ENCODE measurements around the gene L3MBTL3. TPM values are rescaled to one million over a fixed set of nuclear protein-coding genes. Genes with fewer than 3 reads are reported as not detected.

Gene L3MBTL3
- total and polyA plus RNA-seq, 7 donors: 2.1 to 10.4 (median 4.2) TPM

GRCh38 chr6:130070326-130070725, 51.9 kb downstream of the L3MBTL3 start:
- 91 to 94% methylated on average over 2 of the region's 2 CpGs for WGBS, 2 donors
- H3K4me3 ChIP-seq: no peak overlapping the region
- no peaks in the 10 kb centered on the region for H3K27me3 ChIP-seq
- H3K27ac ChIP-seq: no peak overlapping the region
- DNase-seq: no peak
- intact Hi-C loops (cut with DNase I): no loop called here
- no peaks in the 10 kb centered on the region for H3K9me3 ChIP-seq
- no peaks in the 10 kb centered on the region for H3K36me3 ChIP-seq
- H3K4me1 ChIP-seq: no peaks in the 10 kb centered on the region
- TF ChIP-seq EP300 (IDR thresholded peaks at IDR 0.05): no peak
- no peak for TF ChIP-seq POLR2A (IDR thresholded peaks at IDR 0.05)
- TF ChIP-seq, protein P1, sequence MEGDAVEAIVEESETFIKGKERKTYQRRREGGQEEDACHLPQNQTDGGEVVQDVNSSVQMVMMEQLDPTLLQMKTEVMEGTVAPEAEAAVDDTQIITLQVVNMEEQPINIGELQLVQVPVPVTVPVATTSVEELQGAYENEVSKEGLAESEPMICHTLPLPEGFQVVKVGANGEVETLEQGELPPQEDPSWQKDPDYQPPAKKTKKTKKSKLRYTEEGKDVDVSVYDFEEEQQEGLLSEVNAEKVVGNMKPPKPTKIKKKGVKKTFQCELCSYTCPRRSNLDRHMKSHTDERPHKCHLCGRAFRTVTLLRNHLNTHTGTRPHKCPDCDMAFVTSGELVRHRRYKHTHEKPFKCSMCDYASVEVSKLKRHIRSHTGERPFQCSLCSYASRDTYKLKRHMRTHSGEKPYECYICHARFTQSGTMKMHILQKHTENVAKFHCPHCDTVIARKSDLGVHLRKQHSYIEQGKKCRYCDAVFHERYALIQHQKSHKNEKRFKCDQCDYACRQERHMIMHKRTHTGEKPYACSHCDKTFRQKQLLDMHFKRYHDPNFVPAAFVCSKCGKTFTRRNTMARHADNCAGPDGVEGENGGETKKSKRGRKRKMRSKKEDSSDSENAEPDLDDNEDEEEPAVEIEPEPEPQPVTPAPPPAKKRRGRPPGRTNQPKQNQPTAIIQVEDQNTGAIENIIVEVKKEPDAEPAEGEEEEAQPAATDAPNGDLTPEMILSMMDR (IDR thresholded peaks at IDR 0.05): no peak
- no peak for TF ChIP-seq POLR2AphosphoS5 (IDR thresholded peaks at IDR 0.05)

DNA sequence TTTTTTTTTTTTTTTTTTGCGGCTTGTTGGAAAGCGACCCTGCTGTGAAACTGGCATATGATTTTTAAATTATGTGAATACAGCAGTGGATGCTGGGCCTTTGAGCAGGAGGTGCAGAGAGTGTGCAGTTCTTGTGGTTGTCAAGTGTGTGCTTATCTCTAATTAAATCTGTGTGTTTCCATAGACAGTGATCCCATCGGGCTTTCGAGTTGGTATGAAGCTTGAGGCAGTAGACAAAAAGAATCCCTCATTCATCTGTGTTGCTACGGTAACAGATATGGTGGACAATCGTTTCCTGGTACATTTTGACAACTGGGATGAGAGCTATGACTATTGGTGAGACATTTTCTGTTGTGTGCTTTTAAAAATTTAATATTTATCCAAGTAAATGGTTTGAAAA, 52.4 kb downstream of the L3MBTL3 start:
- intact Hi-C loops (cut with DNase I): no loop called here
- Histone ChIP-seq H3K4me3 (no peak overlapping the region), H3K36me3 (no peaks in the 10 kb centered on the region), H3K4me1 (peaks cover 0 to 4% (median 0%) of the 10 kb centered on the region in 4 donors), H3K27me3 (no peaks in the 10 kb centered on the region), H3K9me3 (no peaks in the 10 kb centered on the region), H3K27ac (no peak overlapping the region)
- TF ChIP-seq EP300 (IDR thresholded peaks at IDR 0.05): no peak
- WGBS, 2 donors: 82 to 90% methylated on average over 6 of the region's 6 CpGs
- no peak for DNase-seq

DNA sequence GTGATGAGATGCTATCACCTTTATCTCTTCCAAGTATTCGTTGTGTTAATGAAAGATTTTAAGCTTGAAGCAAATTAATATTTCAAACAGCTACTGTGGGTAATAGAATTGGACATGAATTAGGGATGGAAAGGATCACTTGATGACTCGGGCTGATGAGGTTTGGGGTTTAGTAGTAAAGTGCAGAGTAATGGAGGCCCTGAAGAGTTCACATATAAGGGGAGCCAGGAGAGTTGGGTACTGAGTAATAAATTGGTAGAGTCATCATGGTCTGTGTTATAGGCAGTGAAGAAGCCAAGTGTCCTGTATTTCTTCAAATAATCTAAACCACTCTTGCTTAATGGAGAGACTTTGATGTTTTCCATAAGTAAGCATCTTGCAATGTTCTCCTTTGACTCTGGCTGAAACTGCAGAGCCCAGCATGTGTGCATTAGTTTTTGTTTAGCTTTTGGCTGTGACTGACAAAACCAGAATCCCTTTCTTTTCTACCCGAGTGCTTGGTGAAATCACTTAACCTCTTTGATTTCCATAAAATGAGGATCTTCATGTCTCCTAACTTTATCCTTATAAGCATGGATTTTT, 57.6 kb downstream of the L3MBTL3 start:
- TF ChIP-seq POLR2AphosphoS5 (IDR thresholded peaks at IDR 0.05) (no peak), EP300 (IDR thresholded peaks at IDR 0.05) (no peak), POLR2A (IDR thresholded peaks at IDR 0.05) (no peak)
- TF ChIP-seq, protein P1 (IDR thresholded peaks at IDR 0.05): no peak
- WGBS, 2 donors: 82 to 86% methylated on average over 3 of the region's 3 CpGs

DNA sequence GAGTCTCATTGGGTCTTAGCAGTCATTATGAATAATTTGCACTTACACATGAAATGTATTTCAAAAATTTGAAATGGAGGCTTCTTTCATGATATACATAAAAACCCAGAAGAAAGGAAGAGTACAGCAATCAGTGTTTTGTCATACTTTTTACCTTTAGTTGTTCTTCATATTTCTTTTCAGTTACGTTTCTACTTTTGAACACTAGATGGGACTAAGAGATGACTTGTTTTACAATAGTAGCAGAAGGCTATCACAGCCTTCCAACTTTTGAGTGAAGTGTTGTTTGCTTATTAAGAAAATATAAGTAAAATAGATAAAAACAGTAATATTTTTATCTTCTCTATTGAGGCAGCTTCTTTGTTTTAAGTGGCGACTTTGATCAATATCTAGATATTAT, 58.1 kb downstream of the L3MBTL3 start:
- TF ChIP-seq, protein P1 (IDR thresholded peaks at IDR 0.05): no peak
- TF ChIP-seq POLR2A (IDR thresholded peaks at IDR 0.05): no peak
- TF ChIP-seq POLR2AphosphoS5 (IDR thresholded peaks at IDR 0.05): no peak
- no peak for TF ChIP-seq EP300 (IDR thresholded peaks at IDR 0.05)
- Histone ChIP-seq H3K4me1 (peaks cover 0 to 9% (median 0%) of the 10 kb centered on the region in 4 donors), H3K27ac (no peak overlapping the region), H3K4me3 (no peak overlapping the region), H3K27me3 (no peaks in the 10 kb centered on the region), H3K9me3 (no peaks in the 10 kb centered on the region), H3K36me3 (peaks cover 0 to 8% (median 0%) of the 10 kb centered on the region in 4 donors)
- intact Hi-C loops (cut with DNase I): no loop called here
- 63 to 86% methylated on average over 2 of the region's 2 CpGs for WGBS, 2 donors
- no peak for DNase-seq

More for the DNA sequence above, 57.6 kb downstream of the L3MBTL3 start:
- no peaks in the 10 kb centered on the region for H3K27me3 ChIP-seq
- no peaks in the 10 kb centered on the region for H3K9me3 ChIP-seq
- no peak for DNase-seq
- intact Hi-C loops (cut with DNase I): no loop called here
- no peak overlapping the region for H3K4me3 ChIP-seq
- no peak overlapping the region for H3K27ac ChIP-seq
- peaks cover 0 to 9% (median 0%) of the 10 kb centered on the region in 4 donors for H3K4me1 ChIP-seq
- peaks cover 0 to 8% (median 0%) of the 10 kb centered on the region in 4 donors for H3K36me3 ChIP-seq

- Histone ChIP-seq H3K9me3 (no peaks in the 10 kb centered on the region), H3K27ac (no peak overlapping the region), H3K27me3 (no peaks in the 10 kb centered on the region), H3K36me3 (no peaks in the 10 kb centered on the region), H3K4me3 (no peak overlapping the region), H3K4me1 (peaks cover 0 to 6% (median 0%) of the 10 kb centered on the region in 4 donors)
- no peak for TF ChIP-seq EP300 (IDR thresholded peaks at IDR 0.05)
- TF ChIP-seq POLR2A (IDR thresholded peaks at IDR 0.05): no peak
- no peak for TF ChIP-seq POLR2AphosphoS5 (IDR thresholded peaks at IDR 0.05)
- intact Hi-C loops (cut with DNase I): no loop called here
- DNase-seq: no peak
These were observed 72.4 kb downstream of the L3MBTL3 start for GRCh38 chr6:130090796-130091195.

DNA sequence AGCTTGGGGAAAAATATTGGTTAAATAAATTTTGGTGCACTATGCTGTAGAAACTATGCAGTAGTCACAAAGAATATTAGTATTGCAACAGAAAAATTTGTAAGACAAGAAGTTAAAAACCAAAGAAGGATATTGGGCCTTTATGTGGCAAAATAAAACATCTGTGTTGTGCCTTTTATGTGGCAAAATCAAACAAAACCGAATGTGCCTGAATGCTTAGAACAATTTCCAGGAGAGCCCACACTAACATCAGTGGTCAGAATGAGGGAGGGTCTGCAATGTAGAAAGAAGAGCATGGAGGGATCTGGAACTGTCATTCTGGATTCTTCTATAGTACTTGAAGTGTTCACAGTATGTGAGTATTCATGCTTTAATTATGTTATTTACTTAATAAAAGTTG, 75.2 kb downstream of the L3MBTL3 start:
- H3K27me3 ChIP-seq: no peaks in the 10 kb centered on the region
- intact Hi-C loops (cut with DNase I): no loop called here
- no peaks in the 10 kb centered on the region for H3K36me3 ChIP-seq
- no peaks in the 10 kb centered on the region for H3K4me1 ChIP-seq
- TF ChIP-seq POLR2AphosphoS5 (IDR thresholded peaks at IDR 0.05) (no peak), EP300 (IDR thresholded peaks at IDR 0.05) (no peak), POLR2A (IDR thresholded peaks at IDR 0.05) (no peak)
- TF ChIP-seq, protein P1 (IDR thresholded peaks at IDR 0.05): no peak
- 72 to 77% methylated on average over 1 of the region's 1 CpG for WGBS, 2 donors
- H3K9me3 ChIP-seq: no peaks in the 10 kb centered on the region
- no peak overlapping the region for H3K27ac ChIP-seq
- no peak overlapping the region for H3K4me3 ChIP-seq
- no peak for DNase-seq
